Frontal cortex (tissue), 4 donors: ENCODE results near the gene CHST8. TPM values are rescaled to one million over a fixed set of nuclear protein-coding genes. Genes with fewer than 3 reads are reported as not detected.
"Not testable (repeated sequence)": the region's sequence is repeated elsewhere in the genome, so short reads cannot be mapped to it uniquely, and the experiment has no call there.

Experiments
- DNase-seq, 2 donors: peaks; one replicate each; pipeline ENCODE4 v3.0.0; 2012; ENCODE audit warnings: low spot score in 2 of 2
- FAIRE-seq: peaks from 2 replicates; lab custom pipeline; 2012; peaks lifted over from hg19 to GRCh38; lab: Jason Lieb, UNC
- total RNA-seq: library from RNA; depleted of rRNA; stranded (reverse); fragments of >200 nt; gene quantifications from one replicate; pipeline ENCODE4 v1.2.3, GENCODE V29; 2014
- donor health status: control.
- donor health status: control.
- donor health status: control.

Gene CHST8
- total RNA-seq, 1 donor from 2014 or later: 5.3 TPM

DNA sequence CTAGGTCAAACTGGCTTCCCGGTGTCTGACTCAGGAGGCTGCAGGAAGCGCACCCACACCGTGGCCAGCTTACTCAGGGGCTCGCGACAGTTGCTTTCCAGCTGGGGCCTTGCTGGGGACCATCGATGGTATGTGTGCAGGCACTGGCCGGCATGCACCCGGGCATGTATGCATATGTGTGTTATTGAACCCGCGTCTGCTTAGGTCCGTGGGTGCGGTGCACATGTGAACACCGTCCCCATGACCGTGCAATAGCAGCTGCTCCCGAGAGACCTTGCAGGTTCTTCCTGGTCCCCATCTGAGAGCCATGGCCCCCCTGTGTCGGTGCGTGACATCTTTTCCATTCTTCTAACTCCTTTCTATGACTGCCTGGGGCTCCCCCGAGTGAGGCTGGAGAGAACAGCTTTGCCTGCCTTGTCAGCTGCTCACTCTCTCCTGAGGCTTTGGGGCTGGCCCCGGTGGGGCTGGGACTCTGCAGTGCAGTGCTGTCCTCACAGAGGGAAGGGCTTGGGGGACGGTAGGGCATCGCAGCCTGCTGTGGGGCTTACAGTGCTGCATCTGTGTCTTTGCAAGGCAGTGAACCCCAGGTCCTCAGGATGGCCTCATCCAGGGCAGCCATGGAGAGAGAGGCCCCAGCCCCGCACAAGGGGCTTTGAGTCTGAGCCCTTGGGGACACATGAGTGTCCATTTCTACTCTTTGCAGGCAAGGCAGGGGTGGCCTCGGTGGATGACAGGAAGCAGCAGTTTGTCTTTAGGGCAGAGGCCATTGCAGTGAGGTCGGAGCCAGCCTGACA, 65.1 kb downstream of the CHST8 start:
- no peak for DNase-seq
- no peak for FAIRE-seq

GRCh38 chr19:33687481-33688170, 65.9 kb downstream of the CHST8 start:
- no peak for DNase-seq
- FAIRE-seq: no peak

DNA sequence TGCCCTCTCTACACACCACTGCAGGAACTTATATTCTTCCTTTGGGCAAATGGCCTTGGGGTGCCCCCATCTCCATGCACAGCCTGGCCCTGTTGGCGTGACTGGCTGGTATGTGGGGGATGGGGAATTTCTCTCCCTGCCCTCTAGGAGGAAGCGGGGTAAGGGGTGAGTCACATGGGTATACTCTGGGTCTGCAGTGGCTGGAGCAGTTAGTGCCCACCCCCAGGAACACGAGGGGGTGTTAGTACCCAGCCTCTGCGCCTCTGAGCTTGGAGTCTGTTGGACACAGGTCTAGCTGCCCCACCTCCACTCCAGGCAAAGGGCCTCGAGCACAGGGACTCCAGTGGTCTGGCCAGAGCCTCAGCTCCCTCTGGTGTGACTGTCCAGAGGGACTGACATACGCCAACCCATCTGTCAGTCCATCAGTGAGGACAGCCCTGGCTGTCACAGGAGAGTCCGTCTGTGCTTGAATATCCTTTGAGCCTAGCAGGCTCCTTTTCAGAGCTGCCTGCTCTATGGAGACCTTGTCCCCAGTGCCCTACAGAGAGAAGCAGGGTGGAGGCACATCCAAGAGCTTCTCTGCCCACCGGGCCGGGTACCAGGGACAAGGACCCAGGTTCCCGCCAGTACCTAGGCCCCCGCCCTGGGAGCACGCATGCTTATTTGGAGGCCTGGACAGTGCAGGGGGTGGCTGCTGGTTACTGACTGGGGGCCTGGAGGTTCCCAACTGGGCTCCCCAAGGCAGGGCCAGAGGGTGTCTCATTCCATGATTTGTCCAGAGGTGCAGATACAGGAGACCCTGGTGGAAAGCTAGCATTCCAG, 66.6 kb downstream of the CHST8 start:
- DNase-seq: no peak
- no peak for FAIRE-seq

GRCh38 chr19:33689138-33689746, 67.5 kb downstream of the CHST8 start:
- no peak for DNase-seq
- FAIRE-seq: no peak

GRCh38 chr19:33689868-33690267, 68.1 kb downstream of the CHST8 start:
- FAIRE-seq: no peak
- DNase-seq: no peak

DNA sequence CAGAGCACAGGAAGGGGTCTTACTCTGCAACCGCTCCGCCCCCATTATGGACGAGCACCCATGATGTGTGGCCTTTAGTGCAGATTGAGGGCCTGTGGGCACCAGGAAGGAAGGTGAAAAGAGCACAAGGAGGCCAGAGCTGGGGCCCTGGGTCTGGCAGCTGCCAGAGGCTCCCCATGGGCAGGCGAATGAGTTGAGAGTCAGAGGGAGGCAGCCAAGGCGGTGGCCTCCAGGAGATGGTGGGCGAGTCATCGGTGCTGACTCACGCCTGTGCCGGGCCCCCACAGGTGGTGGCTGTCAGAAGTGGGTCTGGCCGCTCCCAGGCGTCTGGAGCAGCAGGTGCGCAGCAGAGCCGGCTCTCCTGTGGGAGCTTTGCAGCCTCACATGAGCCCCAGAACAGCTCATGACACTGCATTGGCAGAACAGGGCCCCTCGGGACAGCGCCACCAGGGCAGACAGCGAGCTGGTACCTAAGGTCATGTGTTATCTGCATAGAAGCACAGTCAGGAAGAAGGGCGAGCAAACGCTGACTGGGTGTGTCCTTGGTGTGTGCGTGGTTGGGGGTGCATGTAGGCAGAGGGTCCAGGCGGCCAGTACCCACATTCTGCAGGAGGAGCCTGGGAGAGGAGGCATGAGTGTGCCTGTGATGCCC, 68.8 kb downstream of the CHST8 start:
- no peak for FAIRE-seq
- no peak for DNase-seq

GRCh38 chr19:33691030-33691427, 69.3 kb downstream of the CHST8 start:
- FAIRE-seq (no peak), DNase-seq (no peak)

GRCh38 chr19:33691736-33692135, 70.0 kb downstream of the CHST8 start:
- FAIRE-seq (no peak), DNase-seq (no peak)

GRCh38 chr19:33693678-33694077, 71.9 kb downstream of the CHST8 start:
- DNase-seq (no peak), FAIRE-seq (no peak)

- not testable (repeated sequence) for FAIRE-seq, DNase-seq
Measured at GRCh38 chr19:33695547-33695946, 73.8 kb downstream of the CHST8 start.

DNA sequence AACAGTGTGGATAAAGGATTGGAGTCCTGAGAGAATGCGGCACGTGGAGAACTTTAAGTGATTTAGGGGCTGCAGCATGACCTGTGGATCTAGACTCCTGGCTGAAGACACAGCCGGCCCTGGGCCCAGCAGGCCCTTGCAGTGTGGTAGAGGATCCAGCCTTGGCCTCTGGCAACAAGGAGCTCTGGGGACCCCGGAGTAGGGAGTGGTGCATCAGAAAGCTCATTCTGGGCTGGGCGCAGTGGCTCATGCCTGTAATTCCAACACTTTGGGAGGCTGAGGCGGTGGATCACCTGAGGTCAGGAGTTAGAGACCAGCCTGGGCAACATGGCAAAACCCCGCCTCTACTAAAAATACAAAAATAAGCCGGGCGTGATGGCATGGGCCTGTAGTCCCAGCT, 76.0 kb downstream of the CHST8 start:
- no peak for FAIRE-seq
- no peak for DNase-seq

DNA sequence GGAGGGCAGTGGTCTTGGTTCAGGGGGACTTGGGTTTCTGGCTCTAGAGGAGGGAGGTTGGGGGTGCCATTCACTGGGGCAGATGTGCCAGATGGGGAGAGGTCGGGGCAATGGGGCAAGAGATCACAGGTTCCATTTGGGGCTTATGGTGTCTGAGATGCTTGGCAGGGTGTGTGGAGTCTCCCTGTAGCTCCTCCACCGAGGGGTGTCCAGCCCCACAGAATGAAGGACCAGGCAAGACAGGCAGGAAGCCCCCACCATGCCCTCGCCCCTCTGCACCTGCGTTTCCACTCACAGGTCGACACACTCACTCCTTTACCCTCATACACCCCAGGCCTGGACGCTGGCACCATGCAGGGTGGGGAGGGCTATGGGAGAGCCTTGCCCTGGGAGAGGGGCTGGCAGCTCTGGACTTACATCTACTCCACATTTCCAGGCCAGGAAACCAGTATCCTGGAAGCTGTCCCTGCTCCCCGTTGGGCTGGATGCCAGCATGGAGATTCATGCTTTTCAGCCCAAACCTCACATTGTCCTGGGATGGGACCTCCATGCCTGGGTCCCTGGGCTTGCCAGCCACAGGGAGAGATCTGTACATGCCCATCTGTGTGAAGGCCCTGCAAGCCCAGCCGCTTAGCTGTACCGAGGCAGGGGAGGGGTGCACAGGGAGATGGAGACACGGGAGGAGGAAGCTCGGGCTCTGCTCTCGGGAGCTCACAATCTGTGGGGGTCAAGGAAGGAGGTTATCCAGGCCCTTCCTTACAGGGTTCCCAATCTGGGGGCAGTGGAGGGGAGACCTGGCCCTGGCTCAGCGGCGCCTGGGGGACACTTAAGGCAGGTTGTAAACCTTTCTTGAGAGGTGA, 77.1 kb downstream of the CHST8 start:
- no peak for DNase-seq
- FAIRE-seq: no peak

DNA sequence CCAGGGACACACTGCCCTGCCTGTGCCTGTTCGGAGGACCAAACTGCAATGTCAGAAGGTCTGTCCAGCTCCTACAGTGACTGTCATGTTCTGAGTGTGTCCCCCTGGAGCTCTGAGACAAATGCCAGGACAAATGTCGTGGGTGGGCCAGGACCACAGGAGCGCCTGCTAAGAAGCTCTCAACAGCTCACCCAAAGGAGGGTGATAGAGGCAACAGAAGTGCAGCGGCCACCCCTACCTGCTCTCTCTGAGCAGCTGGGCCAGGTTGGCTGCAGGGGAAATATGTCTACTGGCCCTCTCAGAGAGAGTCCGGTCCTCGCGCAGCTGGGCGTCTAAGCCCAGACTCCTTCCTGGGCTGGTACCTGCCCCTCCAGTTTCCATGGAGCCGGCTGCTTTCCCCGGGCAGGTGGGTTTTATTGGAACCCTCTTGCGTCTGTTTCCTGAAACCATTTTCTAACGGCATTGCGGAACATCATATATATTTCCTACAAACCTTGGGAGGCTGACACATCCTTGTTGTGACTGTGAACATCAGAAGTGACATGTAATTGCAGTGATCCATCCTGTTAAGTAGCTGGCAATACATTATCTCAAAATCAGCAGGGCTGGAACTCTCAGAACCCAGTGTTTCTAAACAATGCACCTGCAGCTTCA, 78.1 kb downstream of the CHST8 start:
- FAIRE-seq: no peak
- DNase-seq: no peak

GRCh38 chr19:33700408-33701013, 78.8 kb downstream of the CHST8 start:
- DNase-seq (no peak), FAIRE-seq (no peak)

DNA sequence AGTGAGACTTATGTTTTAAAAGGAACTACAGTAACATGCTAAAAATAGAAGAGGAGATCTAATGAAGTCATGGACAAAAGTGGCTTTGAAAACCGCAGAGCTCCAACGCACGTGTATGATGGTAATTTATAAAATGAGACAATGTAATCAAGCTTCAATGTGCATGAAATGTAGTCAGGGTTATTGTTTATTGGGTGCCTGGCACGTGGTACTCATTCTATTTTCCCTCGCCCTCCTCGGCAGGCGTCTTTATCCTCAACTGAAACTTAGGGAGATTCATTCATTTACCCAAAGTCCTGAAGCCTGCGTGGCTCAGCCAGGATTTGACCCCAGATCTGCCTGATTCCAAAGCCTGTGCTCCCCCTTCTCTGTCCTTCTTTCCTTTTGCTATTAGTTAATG, 79.8 kb downstream of the CHST8 start:
- FAIRE-seq: no peak
- no peak for DNase-seq

- DNase-seq: no peak
- no peak for FAIRE-seq
Measured at GRCh38 chr19:33702606-33703437, 81.1 kb downstream of the CHST8 start.

- FAIRE-seq: no peak
- no peak for DNase-seq
Measured at GRCh38 chr19:33703438-33703750, 81.6 kb downstream of the CHST8 start.
